Neural cell (in vitro differentiated cells): ENCODE results near the gene MRGPRD. TPM values are rescaled to one million over a fixed set of nuclear protein-coding genes. Genes with fewer than 3 reads are reported as not detected.
"Not testable (repeated sequence)": the region's sequence is repeated elsewhere in the genome, so short reads cannot be mapped to it uniquely, and the experiment has no call there.

Experiments
- H2AFZ ChIP-seq: fragments of 200-600, 300-800 bp; sonication (generic), shearing (Covaris generic); 2 replicates; pipeline ENCODE4 v1.6.0; 2014; ENCODE audit warnings: low read depth, mild to moderate bottlenecking, antibody characterized with exemption, low read length, moderate library complexity
- H3F3A ChIP-seq: fragments of 200-600 bp; shearing (Covaris generic); 2 replicates; pipeline ENCODE4 v1.6.1; 2016; ENCODE audit warnings: mild to moderate bottlenecking, moderate library complexity, mixed read lengths, antibody characterized with exemption, low read length; ENCODE audit not compliant: insufficient read depth, poor library complexity, severe bottlenecking
- H3K27ac ChIP-seq: fragments of 200-600, 300-800 bp; sonication (generic), shearing (Covaris generic); 2 replicates; pipeline ENCODE4 v1.5.1; 2014; ENCODE audit warnings: mild to moderate bottlenecking, low read length, moderate library complexity
- H3K27me3 ChIP-seq: fragments of 300-800, 200-600 bp; sonication (generic), shearing (Covaris generic); 2 replicates; pipeline ENCODE4 v1.6.0; 2014; ENCODE audit warnings: mild to moderate bottlenecking, low read depth, low read length, moderate library complexity; ENCODE audit not compliant: insufficient read depth
- H3K36me3 ChIP-seq: fragments of 300-800, 200-600 bp; sonication (generic), shearing (Covaris generic); 2 replicates; pipeline ENCODE4 v1.5.1; 2014; ENCODE audit warnings: mild to moderate bottlenecking, antibody characterized with exemption, low read length, moderate library complexity; ENCODE audit not compliant: insufficient read depth
- H3K4me2 ChIP-seq: fragments of 300-800, 200-600 bp; sonication (generic), shearing (Covaris generic); 2 replicates; pipeline ENCODE4 v1.6.0; 2014; ENCODE audit warnings: mild to moderate bottlenecking, low read length
- H3K4me3 ChIP-seq: fragments of 300-800, 200-600 bp; sonication (generic), shearing (Covaris generic); 2 replicates; pipeline ENCODE4 v1.5.1; 2014; ENCODE audit warnings: mild to moderate bottlenecking, low read length, moderate library complexity
- H3K79me2 ChIP-seq: fragments of 200-600 bp; shearing (Covaris generic); replicated peaks from 2 replicates; pipeline ENCODE4 v1.6.0; 2014; ENCODE audit warnings: mild to moderate bottlenecking, low read length, moderate library complexity; ENCODE audit not compliant: insufficient read depth
- H3K9ac ChIP-seq: fragments of 300-800, 200-600 bp; sonication (generic), shearing (Covaris generic); 2 replicates; pipeline ENCODE4 v1.6.1; 2016; ENCODE audit warnings: mild to moderate bottlenecking, low read length, mixed read lengths
- H3K9me2 ChIP-seq: fragments of 200-600 bp; shearing (Covaris generic); 2 replicates; pipeline ENCODE4 v1.6.1; 2016; ENCODE audit warnings: mild to moderate bottlenecking, low read length, mixed read lengths; ENCODE audit not compliant: insufficient read depth
- H3K9me3 ChIP-seq: fragments of 200-600, 300-800 bp; sonication (generic), shearing (Covaris generic); 2 replicates; pipeline ENCODE4 v1.6.1; 2016; ENCODE audit warnings: mild to moderate bottlenecking, mixed run types, low read length, moderate library complexity, mixed read lengths
- H4K20me1 ChIP-seq: fragments of 200-600 bp; shearing (Covaris generic); 2 replicates; pipeline ENCODE4 v1.6.1; 2016; ENCODE audit warnings: mild to moderate bottlenecking, mixed run types; ENCODE audit not compliant: insufficient read depth
- EP300 ChIP-seq: fragments of 450-650 bp; conservative IDR thresholded peaks from 2 replicates; pipeline ENCODE4 v1.6.1; 2014; ENCODE audit warnings: antibody characterized with exemption, mild to moderate bottlenecking, moderate library complexity; ENCODE audit not compliant: poor library complexity, severe bottlenecking
- EZH2 ChIP-seq: fragments of 200-600, 300-800 bp; shearing (Covaris generic), sonication (generic); IDR thresholded peaks from 2 replicates; pipeline ENCODE4 v1.6.1; 2014; ENCODE audit warnings: antibody characterized with exemption, low read length, borderline replicate concordance, mild to moderate bottlenecking; ENCODE audit not compliant: insufficient read depth, poor library complexity, severe bottlenecking
- MXI1 ChIP-seq: fragments of 450-650 bp; conservative IDR thresholded peaks from 2 replicates; pipeline ENCODE4 v1.6.1; 2014; ENCODE audit warnings: antibody characterized with exemption, mild to moderate bottlenecking; ENCODE audit not compliant: poor library complexity, severe bottlenecking
- POLR2AphosphoS5 ChIP-seq: IDR thresholded peaks from 2 replicates; pipeline ENCODE4 v1.6.1; 2012
- RAD21 ChIP-seq: fragments of 450-650 bp; conservative IDR thresholded peaks from 2 replicates; pipeline ENCODE4 v1.6.1; 2014; ENCODE audit warnings: antibody characterized with exemption, mild to moderate bottlenecking, moderate library complexity
- REST ChIP-seq: IDR thresholded peaks from 2 replicates; pipeline ENCODE4 v1.6.1; 2012; ENCODE audit warnings: borderline replicate concordance
- SMC3 ChIP-seq: fragments of 450-650 bp; conservative IDR thresholded peaks from 2 replicates; pipeline ENCODE4 v1.6.1; 2014; ENCODE audit warnings: antibody characterized with exemption, mild to moderate bottlenecking, moderate library complexity; ENCODE audit not compliant: poor library complexity
- TAF1 ChIP-seq: IDR thresholded peaks from 2 replicates; pipeline ENCODE4 v1.6.1; 2012; ENCODE audit warnings: low read depth
- polyA plus RNA-seq: library from polyadenylated mRNA; depleted of rRNA; stranded (reverse); fragments of >200 nt; gene quantifications from 2 replicates; pipeline ENCODE4 v1.2.3, GENCODE V29; 2014
- TF ChIP-seq, protein P1 (sequence below): fragments of 450-650 bp; IDR thresholded peaks from 2 replicates; pipeline ENCODE4 v1.5.1; 2014; ENCODE audit warnings: antibody characterized with exemption, mild to moderate bottlenecking, moderate library complexity; ENCODE audit not compliant: poor library complexity, severe bottlenecking

The MRGPRD gene
- polyA plus RNA-seq, 1 donor from 2014 or later, result not detected

GRCh38 chr11:68974421-68975194 is 6.2 kb downstream of the MRGPRD start:
- no peaks in the 10 kb centered on the region for H3K36me3 ChIP-seq
- H3K27ac ChIP-seq, result no peak overlapping the region
- H3K9me3 ChIP-seq, result no peaks in the 10 kb centered on the region
- H3K9me2 ChIP-seq, result no peaks in the 10 kb centered on the region
- no peak overlapping the region for H2AFZ ChIP-seq
- H3K27me3 ChIP-seq, result no peaks in the 10 kb centered on the region
- no peaks in the 10 kb centered on the region for H3F3A ChIP-seq
- no peaks in the 10 kb centered on the region for H4K20me1 ChIP-seq
- H3K9ac ChIP-seq, result no peak overlapping the region
- no peak overlapping the region for H3K4me2 ChIP-seq
- TF ChIP-seq POLR2AphosphoS5 (no peak), SMC3 (no peak), TAF1 (no peak), RAD21 (no peak), REST (no peak), EP300 (no peak), MXI1 (no peak)
- TF ChIP-seq, protein P1, sequence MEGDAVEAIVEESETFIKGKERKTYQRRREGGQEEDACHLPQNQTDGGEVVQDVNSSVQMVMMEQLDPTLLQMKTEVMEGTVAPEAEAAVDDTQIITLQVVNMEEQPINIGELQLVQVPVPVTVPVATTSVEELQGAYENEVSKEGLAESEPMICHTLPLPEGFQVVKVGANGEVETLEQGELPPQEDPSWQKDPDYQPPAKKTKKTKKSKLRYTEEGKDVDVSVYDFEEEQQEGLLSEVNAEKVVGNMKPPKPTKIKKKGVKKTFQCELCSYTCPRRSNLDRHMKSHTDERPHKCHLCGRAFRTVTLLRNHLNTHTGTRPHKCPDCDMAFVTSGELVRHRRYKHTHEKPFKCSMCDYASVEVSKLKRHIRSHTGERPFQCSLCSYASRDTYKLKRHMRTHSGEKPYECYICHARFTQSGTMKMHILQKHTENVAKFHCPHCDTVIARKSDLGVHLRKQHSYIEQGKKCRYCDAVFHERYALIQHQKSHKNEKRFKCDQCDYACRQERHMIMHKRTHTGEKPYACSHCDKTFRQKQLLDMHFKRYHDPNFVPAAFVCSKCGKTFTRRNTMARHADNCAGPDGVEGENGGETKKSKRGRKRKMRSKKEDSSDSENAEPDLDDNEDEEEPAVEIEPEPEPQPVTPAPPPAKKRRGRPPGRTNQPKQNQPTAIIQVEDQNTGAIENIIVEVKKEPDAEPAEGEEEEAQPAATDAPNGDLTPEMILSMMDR, result no peak
- H3K79me2 ChIP-seq, result no peaks in the 10 kb centered on the region
- no peak overlapping the region for H3K4me3 ChIP-seq

GRCh38 chr11:68973706-68974105 is 7.1 kb downstream of the MRGPRD start:
- not testable (repeated sequence) for H3K9me2 ChIP-seq, H3F3A ChIP-seq, H3K4me2 ChIP-seq, H2AFZ ChIP-seq, H3K27me3 ChIP-seq, H3K4me3 ChIP-seq, H3K9me3 ChIP-seq, H3K27ac ChIP-seq, H3K79me2 ChIP-seq, H4K20me1 ChIP-seq, H3K36me3 ChIP-seq, H3K9ac ChIP-seq

DNA sequence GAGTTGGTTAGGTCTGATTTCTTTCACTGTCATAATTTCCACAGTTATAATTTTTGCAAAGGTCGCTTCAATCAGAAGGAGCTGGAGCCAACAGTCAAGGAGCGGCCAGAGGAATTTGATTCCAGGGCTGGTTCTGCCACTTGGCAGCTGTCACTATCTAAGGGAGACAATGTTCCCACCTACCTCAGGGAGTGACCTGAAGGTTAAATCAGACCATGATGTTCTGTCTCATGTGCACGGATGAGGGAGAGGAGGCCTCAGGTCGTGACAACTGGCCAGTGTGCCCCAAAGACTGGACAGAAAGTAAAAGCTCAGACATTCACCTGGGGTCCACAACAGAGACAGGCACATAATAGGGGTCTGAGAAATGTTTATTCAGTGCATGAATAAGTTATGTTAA is 7.6 kb downstream of the MRGPRD start:
- Histone ChIP-seq H3K4me3 (no peak overlapping the region), H3K36me3 (no peaks in the 10 kb centered on the region), H3K27ac (no peak overlapping the region), H3K4me2 (no peak overlapping the region), H2AFZ (no peak overlapping the region), H4K20me1 (no peaks in the 10 kb centered on the region), H3K27me3 (no peaks in the 10 kb centered on the region), H3K9ac (no peak overlapping the region), H3K9me3 (no peaks in the 10 kb centered on the region), H3K9me2 (no peaks in the 10 kb centered on the region), H3K79me2 (no peaks in the 10 kb centered on the region), H3F3A (no peaks in the 10 kb centered on the region)
- no peak for TF ChIP-seq EP300
- TF ChIP-seq, protein P1, result no peak
- TF ChIP-seq RAD21, result no peak
- no peak for TF ChIP-seq POLR2AphosphoS5
- TF ChIP-seq EZH2, result no peak
- TF ChIP-seq REST, result no peak
- no peak for TF ChIP-seq MXI1
